Kidney epithelial cell (primary cell): ENCODE measurements around the gene BORA. TPM values are rescaled to one million over a fixed set of nuclear protein-coding genes. Genes with fewer than 3 reads are reported as not detected.
"Not testable (repeated sequence)": the region's sequence is repeated elsewhere in the genome, so short reads cannot be mapped to it uniquely, and the experiment has no call there.

Experiments used
- DNase-seq: peaks from one replicate; pipeline ENCODE4 v3.0.0-alpha.2; 2010; ENCODE audit warnings: low read depth
- H3K27me3 ChIP-seq: 2 replicates; pipeline ENCODE4 v1.6.0; 2011; ENCODE audit warnings: low read length; ENCODE audit not compliant: control insufficient read depth, insufficient read depth
- H3K36me3 ChIP-seq: 2 replicates; pipeline ENCODE4 v1.5.1; 2011; ENCODE audit warnings: low read length; ENCODE audit not compliant: control insufficient read depth, insufficient read depth
- H3K4me3 ChIP-seq: 2 replicates; pipeline ENCODE4 v1.5.1; 2011; ENCODE audit warnings: low read depth, mild to moderate bottlenecking, control low read depth, low read length
- total RNA-seq: library from RNA; depleted of rRNA; stranded (reverse); fragments of >200 nt; gene quantifications from 2 replicates; pipeline ENCODE4 v1.2.3, GENCODE V29; 2015
- TF ChIP-seq, protein P1 (sequence below): IDR thresholded peaks from 2 replicates; pipeline ENCODE4 v1.5.1; 2011; ENCODE audit warnings: mild to moderate bottlenecking, moderate library complexity, low read length, control low read depth, inconsistent platforms; ENCODE audit not compliant: insufficient read depth, poor library complexity, severe bottlenecking

Gene BORA
- total RNA-seq, 1 donor from 2014 or later: 4.4 TPM

DNA sequence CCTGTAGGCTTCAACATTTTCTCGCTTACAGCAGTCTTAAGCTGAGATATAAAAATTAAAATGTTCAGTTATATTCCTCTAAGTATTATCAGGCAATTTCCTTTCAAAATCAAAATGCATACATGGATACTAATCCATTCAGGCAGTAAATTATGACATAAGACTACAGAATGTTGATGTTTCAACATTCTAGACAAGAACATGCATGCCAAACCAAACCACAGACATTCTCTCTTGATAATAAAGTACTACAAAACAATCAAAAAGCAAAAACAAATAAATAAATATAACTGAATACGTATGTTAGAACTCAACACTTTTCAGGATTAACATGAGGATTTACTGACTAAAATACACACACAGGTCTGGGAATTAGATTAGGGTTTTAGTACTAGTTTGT is 46.3 kb downstream of the BORA start:
- H3K36me3 ChIP-seq: no peaks in the 10 kb centered on the region
- no peak for DNase-seq
- TF ChIP-seq, protein P1, sequence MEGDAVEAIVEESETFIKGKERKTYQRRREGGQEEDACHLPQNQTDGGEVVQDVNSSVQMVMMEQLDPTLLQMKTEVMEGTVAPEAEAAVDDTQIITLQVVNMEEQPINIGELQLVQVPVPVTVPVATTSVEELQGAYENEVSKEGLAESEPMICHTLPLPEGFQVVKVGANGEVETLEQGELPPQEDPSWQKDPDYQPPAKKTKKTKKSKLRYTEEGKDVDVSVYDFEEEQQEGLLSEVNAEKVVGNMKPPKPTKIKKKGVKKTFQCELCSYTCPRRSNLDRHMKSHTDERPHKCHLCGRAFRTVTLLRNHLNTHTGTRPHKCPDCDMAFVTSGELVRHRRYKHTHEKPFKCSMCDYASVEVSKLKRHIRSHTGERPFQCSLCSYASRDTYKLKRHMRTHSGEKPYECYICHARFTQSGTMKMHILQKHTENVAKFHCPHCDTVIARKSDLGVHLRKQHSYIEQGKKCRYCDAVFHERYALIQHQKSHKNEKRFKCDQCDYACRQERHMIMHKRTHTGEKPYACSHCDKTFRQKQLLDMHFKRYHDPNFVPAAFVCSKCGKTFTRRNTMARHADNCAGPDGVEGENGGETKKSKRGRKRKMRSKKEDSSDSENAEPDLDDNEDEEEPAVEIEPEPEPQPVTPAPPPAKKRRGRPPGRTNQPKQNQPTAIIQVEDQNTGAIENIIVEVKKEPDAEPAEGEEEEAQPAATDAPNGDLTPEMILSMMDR: no peak
- no peak overlapping the region for H3K4me3 ChIP-seq
- H3K27me3 ChIP-seq: no peaks in the 10 kb centered on the region

DNA sequence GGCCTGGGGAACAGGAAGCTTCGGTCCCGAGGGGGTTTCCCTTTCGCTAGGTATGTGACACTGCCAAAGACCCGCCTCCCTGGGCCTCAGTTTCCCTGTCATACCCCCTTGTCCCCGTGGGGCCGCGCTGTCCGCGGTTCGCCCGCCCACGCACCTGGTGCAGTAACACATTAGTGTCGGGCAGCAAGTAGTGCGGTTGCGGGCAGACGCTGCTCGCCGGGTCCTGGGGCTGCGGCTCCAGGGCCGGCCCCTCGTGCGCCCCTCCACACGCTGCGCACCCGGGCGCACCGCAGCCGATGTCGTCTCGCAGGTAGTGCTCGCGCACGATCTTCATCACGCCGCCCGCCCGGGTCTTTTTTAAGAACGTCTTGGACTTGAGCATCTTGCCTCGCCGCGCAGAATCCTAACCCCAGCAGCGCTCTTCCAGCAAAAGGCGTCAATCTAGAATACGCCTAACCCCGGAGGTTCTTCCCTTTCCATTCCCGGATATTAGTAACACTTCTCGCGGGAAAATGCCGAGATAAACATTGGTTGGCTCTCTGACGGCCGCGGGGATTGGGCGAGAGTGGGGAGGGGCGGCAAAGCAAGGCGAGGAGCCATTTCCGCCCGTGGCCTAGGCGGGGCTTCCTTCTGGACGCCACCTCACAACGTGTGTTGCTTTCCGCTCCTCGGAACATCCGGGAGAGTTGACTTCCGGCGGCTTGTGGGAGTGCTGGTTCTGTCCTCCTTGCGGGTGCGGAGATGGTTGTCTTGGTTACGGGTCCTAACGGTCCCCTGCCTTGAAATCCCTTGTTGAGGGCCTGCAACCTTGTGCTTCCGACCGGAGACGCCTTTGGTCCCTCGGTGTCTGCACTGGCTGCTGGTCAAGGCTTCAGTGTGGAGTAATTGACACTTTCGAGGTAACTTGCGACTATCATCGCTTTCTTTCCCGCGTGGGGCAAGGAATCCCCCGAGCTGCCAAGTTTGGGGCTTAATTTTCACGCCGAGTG is 54.0 kb downstream of the BORA start, which contains the start of the genes DIS3 and PIBF1:
TSS of gene DIS3 (minus strand) at position 450 of the 989 bp plus-strand sequence. CDS start at position 382, 68 bp downstream.
TSS of gene PIBF1 (plus strand) at position 683 of the 989 bp plus-strand sequence. CDS start 1,337 bp downstream, outside the sequence.
- TF ChIP-seq, protein P1: peak; percentile 8
- Histone ChIP-seq H3K4me3 (peak within 1 kb of the TSS; percentile 98), H3K36me3 (no peaks in the 10 kb centered on the region), H3K27me3 (no peaks in the 10 kb centered on the region)
- DNase-seq: peak; percentile 94

DNA sequence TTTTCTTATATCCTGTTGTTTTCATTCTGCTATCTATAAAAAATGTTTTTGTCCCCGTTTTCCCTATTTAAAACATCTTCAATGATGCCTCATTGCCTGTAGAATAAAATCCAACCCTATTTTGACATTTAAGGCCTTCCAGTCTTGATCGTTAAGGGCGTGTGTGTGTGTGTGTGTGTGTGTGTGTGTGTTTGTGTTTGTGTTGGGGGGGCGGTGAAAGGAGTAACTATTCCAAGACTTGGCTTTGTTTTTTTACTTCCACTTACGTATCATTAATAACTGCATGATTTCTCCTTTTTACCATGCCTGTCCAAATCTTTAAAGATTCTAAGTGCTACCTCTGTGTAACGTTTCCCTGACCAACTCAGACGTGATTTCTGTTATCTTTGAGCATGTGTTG is 55.0 kb downstream of the BORA start:
- no peaks in the 10 kb centered on the region for H3K27me3 ChIP-seq
- DNase-seq: no peak
- TF ChIP-seq, protein P1: no peak

DNA sequence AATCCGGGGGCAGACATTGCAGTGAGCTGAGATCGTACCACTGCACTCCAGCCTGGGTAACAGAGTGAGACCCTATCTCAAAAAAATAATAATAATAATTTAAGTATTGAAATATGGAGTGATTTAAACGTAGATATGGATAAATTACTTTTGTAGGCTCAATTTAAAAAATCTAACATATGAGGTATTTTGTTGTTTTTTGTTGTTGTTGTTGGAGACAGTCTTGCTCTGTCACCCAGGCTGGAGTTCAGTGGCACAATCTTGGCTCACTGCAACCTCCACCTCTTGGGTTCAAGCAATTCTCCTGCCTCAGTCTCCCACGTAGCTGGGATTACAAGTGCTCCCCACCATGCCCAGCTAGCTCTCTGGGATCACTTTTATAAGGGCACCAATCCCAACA is 57.0 kb downstream of the BORA start:
- not testable (repeated sequence) for H3K36me3 ChIP-seq, H3K4me3 ChIP-seq, DNase-seq, H3K27me3 ChIP-seq

More for the DNA sequence above, 55.0 kb downstream of the BORA start:
- Histone ChIP-seq H3K4me3 (peak overlapping the region; percentile 98), H3K36me3 (no peaks in the 10 kb centered on the region)

DNA sequence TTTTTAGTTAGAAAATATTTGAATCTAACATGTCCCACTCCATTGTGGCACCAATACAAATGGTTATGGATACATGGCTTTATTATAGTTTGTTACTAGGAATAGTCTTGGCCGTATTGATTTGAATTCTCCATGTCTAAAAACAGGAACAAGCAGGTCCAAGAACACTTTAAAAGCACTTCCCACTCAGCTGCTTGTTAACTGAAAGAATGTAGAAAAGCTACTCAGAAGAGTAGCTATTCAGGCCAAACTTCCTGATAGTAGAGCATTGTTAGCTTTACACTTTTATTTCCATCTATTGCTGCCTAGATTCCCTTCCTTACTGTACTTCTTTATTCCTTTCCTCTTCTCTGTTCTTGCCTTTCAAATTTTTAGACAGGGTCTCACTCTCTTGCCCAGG is 61.1 kb downstream of the BORA start:
- H3K4me3 ChIP-seq: no peak overlapping the region
- no peak for DNase-seq
- no peaks in the 10 kb centered on the region for H3K27me3 ChIP-seq
- peaks cover 1% of the 10 kb centered on the region for H3K36me3 ChIP-seq
- TF ChIP-seq, protein P1: no peak

DNA sequence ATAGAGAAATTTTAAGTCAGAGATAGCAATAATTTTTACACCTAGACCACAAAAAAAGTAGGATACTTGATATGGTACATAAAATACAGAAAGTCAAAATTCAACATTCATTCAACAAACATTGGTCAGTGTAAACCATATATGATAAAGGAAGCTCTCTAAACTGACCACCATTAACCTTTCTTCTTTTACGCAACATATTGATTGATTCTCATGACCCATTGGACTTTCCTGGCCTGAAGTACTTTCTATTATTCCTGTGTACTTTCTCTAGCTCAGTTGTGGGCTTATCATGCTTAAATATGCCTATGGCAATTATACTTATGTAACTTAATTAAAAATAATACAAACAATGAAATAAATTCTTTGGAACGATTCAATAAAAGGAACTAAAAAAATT is 64.9 kb downstream of the BORA start:
- Histone ChIP-seq H3K36me3 (peaks cover 1% of the 10 kb centered on the region), H3K27me3 (no peaks in the 10 kb centered on the region), H3K4me3 (no peak overlapping the region)
- TF ChIP-seq, protein P1: no peak
- no peak for DNase-seq
